Loucy (cell line): ENCODE measurements around the gene WWOX.

Source experiments
- H2AFZ ChIP-seq: fragments of 200-600 bp; sonication (generic); 2 replicates; pipeline ENCODE4 v1.6.0; 2016; ENCODE audit warnings: antibody characterized with exemption, mild to moderate bottlenecking, low read length, moderate library complexity
- H3F3A ChIP-seq: fragments of 200-600 bp; 2 replicates; pipeline ENCODE4 v1.6.0; 2016; ENCODE audit warnings: antibody characterized with exemption, low read depth, mild to moderate bottlenecking
- H3K27me3 ChIP-seq: fragments of 200-600 bp; sonication (generic); 2 replicates; pipeline ENCODE4 v1.6.1; 2014; ENCODE audit warnings: low read length, mild to moderate bottlenecking; ENCODE audit not compliant: insufficient read depth, poor library complexity, severe bottlenecking
- H3K36me3 ChIP-seq: fragments of 200-600 bp; sonication (generic); 2 replicates; pipeline ENCODE4 v1.6.1; 2016; ENCODE audit warnings: low read length; ENCODE audit not compliant: insufficient read depth
- H3K4me1 ChIP-seq: fragments of 200-600 bp; sonication (generic); 2 replicates; pipeline ENCODE4 v1.5.1; 2014; ENCODE audit warnings: low read length, mild to moderate bottlenecking; ENCODE audit not compliant: insufficient read depth, poor library complexity, severe bottlenecking
- H3K4me2 ChIP-seq: fragments of 200-600 bp; sonication (generic); 2 replicates; pipeline ENCODE4 v1.6.0; 2014; ENCODE audit warnings: antibody characterized with exemption, low read length, low read depth, mild to moderate bottlenecking; ENCODE audit not compliant: poor library complexity, severe bottlenecking
- H3K4me3 ChIP-seq: fragments of 200-600 bp; sonication (generic); 2 replicates; pipeline ENCODE4 v1.5.1; 2014; ENCODE audit warnings: low read length, mild to moderate bottlenecking, mixed read lengths; ENCODE audit not compliant: poor library complexity, severe bottlenecking
- H3K79me2 ChIP-seq: fragments of 200-600 bp; sonication (generic); 2 replicates; pipeline ENCODE4 v1.6.1; 2014; ENCODE audit warnings: low read length; ENCODE audit not compliant: insufficient read depth
- H3K9ac ChIP-seq: fragments of 200-600 bp; sonication (generic); 2 replicates; pipeline ENCODE4 v1.6.0; 2014; ENCODE audit warnings: mild to moderate bottlenecking, low read depth, low read length, moderate library complexity; ENCODE audit not compliant: poor library complexity, severe bottlenecking
- H3K9me2 ChIP-seq: fragments of 200-600 bp; sonication (generic); replicated peaks from 2 replicates; pipeline ENCODE4 v1.6.1; 2016; ENCODE audit warnings: low read depth, low read length, mixed read lengths
- H3K9me3 ChIP-seq: fragments of 200-600 bp; sonication (generic); 2 replicates; pipeline ENCODE4 v1.6.1; 2014; ENCODE audit warnings: mild to moderate bottlenecking, antibody characterized with exemption, low read length, low read depth; ENCODE audit not compliant: insufficient read depth
- H4K20me1 ChIP-seq: fragments of 200-600 bp; sonication (generic); 2 replicates; pipeline ENCODE4 v1.6.0; 2014; ENCODE audit warnings: antibody characterized with exemption, low read length, mild to moderate bottlenecking; ENCODE audit not compliant: insufficient read depth, poor library complexity, severe bottlenecking
- EZH2phosphoT487 ChIP-seq: fragments of 200-600 bp; IDR thresholded peaks from 2 replicates; pipeline ENCODE4 v1.6.1; 2018; ENCODE audit warnings: antibody characterized with exemption, mild to moderate bottlenecking, moderate library complexity, borderline replicate concordance
- TF ChIP-seq, protein P1 (sequence below): fragments of 200-600 bp; sonication (generic); conservative IDR thresholded peaks from 2 replicates; pipeline ENCODE4 v1.5.1; 2014; ENCODE audit warnings: mild to moderate bottlenecking, antibody characterized with exemption, low read length

WWOX gene

DNA sequence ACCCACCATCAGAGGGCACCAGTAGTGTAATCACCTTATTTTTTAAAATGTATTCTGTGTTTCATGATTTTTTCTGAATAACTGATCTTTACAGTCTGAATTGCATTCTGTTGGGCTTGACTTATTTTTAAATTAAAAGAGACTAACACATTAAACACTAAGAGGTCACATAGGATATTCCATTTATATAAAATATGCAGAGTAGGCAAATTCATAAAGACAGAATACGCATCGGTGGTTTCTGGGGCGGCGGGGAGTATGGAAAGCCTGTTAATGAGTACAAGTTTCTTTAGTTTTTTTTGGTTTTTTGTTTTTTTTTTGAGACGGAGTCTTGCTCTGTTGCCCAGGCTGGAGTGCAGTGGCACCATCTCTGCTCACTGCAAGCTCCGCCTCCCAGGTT lies 366.3 kb downstream of the WWOX start:
- Histone ChIP-seq H3F3A (no peaks in the 10 kb centered on the region), H3K36me3 (no peaks in the 10 kb centered on the region), H3K4me3 (no peak overlapping the region), H2AFZ (no peak overlapping the region), H3K9me3 (no peaks in the 10 kb centered on the region), H4K20me1 (no peaks in the 10 kb centered on the region), H3K9me2 (no peaks in the 10 kb centered on the region), H3K9ac (no peak overlapping the region), H3K4me1 (peaks cover 2% of the 10 kb centered on the region), H3K27me3 (no peaks in the 10 kb centered on the region), H3K79me2 (no peaks in the 10 kb centered on the region), H3K4me2 (no peak overlapping the region)
- TF ChIP-seq, protein P1, sequence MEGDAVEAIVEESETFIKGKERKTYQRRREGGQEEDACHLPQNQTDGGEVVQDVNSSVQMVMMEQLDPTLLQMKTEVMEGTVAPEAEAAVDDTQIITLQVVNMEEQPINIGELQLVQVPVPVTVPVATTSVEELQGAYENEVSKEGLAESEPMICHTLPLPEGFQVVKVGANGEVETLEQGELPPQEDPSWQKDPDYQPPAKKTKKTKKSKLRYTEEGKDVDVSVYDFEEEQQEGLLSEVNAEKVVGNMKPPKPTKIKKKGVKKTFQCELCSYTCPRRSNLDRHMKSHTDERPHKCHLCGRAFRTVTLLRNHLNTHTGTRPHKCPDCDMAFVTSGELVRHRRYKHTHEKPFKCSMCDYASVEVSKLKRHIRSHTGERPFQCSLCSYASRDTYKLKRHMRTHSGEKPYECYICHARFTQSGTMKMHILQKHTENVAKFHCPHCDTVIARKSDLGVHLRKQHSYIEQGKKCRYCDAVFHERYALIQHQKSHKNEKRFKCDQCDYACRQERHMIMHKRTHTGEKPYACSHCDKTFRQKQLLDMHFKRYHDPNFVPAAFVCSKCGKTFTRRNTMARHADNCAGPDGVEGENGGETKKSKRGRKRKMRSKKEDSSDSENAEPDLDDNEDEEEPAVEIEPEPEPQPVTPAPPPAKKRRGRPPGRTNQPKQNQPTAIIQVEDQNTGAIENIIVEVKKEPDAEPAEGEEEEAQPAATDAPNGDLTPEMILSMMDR = no peak
- no peak for TF ChIP-seq EZH2phosphoT487

DNA sequence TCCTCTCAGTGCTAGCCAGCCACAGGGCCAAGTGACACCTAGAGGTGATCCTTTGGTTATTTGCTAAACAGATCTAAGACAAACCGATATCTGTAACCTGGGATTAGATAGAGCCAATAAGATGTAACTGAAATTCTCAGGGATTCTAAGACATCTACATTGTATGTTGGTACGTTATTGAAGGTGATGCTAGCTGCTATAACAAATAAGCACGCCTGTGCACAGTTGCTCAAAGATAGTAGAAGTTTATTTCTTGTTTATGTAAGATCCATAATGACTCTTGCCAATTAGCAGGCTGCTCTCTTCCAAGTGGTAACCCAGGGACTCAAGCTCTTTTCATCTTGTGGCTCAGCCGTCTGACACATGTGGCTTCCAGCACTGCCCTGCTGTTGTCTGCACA lies 370.3 kb downstream of the WWOX start:
- TF ChIP-seq, protein P1 = no peak
- TF ChIP-seq EZH2phosphoT487 = no peak
- H3K9me3 ChIP-seq = no peaks in the 10 kb centered on the region

DNA sequence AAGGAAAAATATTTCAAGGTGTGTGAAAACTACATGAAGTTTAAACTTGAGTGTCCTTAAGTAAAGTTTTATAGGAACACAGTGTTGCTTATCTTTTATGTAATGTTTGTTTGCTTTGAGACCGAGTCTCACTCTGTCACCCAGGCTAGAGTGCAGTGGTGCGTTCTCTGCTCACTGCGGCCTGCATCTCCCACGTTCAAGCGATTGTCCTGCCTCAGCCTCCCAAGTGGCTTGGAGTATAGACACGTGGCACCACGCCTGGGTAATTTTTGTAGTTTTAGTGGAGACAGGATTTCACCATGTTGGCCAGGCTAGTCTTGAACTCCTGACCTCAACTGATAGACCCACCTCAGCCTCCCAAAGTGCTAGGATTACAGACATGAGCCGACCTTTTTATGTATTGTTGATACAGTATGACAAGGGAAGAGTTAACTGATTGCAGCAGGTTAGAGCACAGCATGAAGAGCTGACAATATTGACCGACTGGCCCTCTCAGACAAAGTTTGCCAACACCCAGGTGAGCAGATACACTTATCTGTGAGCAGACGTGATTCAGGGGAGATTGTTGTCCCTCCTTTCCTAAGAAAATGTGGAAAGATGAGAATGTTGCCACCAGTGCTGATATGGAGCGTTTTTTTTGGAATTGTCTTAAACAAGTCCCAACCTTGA lies 373.7 kb downstream of the WWOX start:
- Histone ChIP-seq H3K4me2 (no peak overlapping the region), H3K9me2 (no peaks in the 10 kb centered on the region), H3K4me1 (no peaks in the 10 kb centered on the region), H3F3A (no peaks in the 10 kb centered on the region), H4K20me1 (no peaks in the 10 kb centered on the region), H3K36me3 (no peaks in the 10 kb centered on the region), H3K4me3 (no peak overlapping the region), H3K27me3 (no peaks in the 10 kb centered on the region), H2AFZ (no peak overlapping the region), H3K9me3 (no peaks in the 10 kb centered on the region), H3K79me2 (no peaks in the 10 kb centered on the region), H3K9ac (no peak overlapping the region)
- TF ChIP-seq, protein P1 = no peak
- TF ChIP-seq EZH2phosphoT487 = no peak

More for the DNA sequence above, 370.3 kb downstream of the WWOX start:
- Histone ChIP-seq H3K4me2 (no peak overlapping the region), H3F3A (no peaks in the 10 kb centered on the region), H3K4me3 (no peak overlapping the region), H3K9me2 (no peaks in the 10 kb centered on the region), H2AFZ (no peak overlapping the region), H3K79me2 (no peaks in the 10 kb centered on the region), H3K9ac (no peak overlapping the region), H3K36me3 (no peaks in the 10 kb centered on the region), H3K27me3 (no peaks in the 10 kb centered on the region), H4K20me1 (no peaks in the 10 kb centered on the region), H3K4me1 (no peaks in the 10 kb centered on the region)
